Panc1 (cell line): ENCODE data around the gene ZNF248.

Source experiments
- TCF7L2 ChIP-seq: IDR thresholded peaks from 2 replicates; pipeline ENCODE4 v1.6.1; 2011; ENCODE audit warnings: mild to moderate bottlenecking, low read depth, low read length, inconsistent platforms
- TF ChIP-seq, protein P1 (sequence below): fragments of 450-650 bp; IDR thresholded peaks from 2 replicates; pipeline ENCODE4 v1.5.1; 2017; ENCODE audit warnings: mild to moderate bottlenecking
- TF ChIP-seq, protein P2 (sequence below), 2 experiments: IDR thresholded peaks; 2 replicates each; pipeline ENCODE4 v1.6.1; 2011 to 2012; ENCODE audit warnings: low read depth in 2 of 2, control low read depth in 1 of 2, low read length in 1 of 2, mild to moderate bottlenecking in 1 of 2, moderate library complexity in 1 of 2; ENCODE audit not compliant: insufficient read depth in 1 of 2

DNA sequence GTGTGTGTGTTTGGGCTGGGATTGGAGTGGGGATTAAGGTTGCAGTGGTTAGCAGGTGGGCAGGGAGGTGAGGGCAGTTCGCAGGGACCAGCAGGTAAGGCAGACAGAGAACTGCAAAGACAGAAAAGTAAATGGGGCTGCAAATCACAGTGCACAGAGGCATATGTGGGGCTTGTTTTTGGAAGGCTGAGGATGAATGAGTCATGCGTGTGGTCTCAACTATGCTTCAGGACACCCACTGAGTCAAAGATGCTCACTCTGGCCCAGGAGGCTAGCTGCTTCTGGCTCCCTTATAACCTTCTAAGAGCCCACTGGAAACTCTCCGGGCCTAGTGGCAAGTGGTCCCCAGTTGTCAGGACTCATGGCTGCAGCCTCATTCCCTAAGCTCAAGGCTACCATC, 118.2 kb downstream of the ZNF248 start:
- TF ChIP-seq, protein P1, sequence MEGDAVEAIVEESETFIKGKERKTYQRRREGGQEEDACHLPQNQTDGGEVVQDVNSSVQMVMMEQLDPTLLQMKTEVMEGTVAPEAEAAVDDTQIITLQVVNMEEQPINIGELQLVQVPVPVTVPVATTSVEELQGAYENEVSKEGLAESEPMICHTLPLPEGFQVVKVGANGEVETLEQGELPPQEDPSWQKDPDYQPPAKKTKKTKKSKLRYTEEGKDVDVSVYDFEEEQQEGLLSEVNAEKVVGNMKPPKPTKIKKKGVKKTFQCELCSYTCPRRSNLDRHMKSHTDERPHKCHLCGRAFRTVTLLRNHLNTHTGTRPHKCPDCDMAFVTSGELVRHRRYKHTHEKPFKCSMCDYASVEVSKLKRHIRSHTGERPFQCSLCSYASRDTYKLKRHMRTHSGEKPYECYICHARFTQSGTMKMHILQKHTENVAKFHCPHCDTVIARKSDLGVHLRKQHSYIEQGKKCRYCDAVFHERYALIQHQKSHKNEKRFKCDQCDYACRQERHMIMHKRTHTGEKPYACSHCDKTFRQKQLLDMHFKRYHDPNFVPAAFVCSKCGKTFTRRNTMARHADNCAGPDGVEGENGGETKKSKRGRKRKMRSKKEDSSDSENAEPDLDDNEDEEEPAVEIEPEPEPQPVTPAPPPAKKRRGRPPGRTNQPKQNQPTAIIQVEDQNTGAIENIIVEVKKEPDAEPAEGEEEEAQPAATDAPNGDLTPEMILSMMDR, result no peak
- TF ChIP-seq TCF7L2, result no peak
- TF ChIP-seq, protein P2, sequence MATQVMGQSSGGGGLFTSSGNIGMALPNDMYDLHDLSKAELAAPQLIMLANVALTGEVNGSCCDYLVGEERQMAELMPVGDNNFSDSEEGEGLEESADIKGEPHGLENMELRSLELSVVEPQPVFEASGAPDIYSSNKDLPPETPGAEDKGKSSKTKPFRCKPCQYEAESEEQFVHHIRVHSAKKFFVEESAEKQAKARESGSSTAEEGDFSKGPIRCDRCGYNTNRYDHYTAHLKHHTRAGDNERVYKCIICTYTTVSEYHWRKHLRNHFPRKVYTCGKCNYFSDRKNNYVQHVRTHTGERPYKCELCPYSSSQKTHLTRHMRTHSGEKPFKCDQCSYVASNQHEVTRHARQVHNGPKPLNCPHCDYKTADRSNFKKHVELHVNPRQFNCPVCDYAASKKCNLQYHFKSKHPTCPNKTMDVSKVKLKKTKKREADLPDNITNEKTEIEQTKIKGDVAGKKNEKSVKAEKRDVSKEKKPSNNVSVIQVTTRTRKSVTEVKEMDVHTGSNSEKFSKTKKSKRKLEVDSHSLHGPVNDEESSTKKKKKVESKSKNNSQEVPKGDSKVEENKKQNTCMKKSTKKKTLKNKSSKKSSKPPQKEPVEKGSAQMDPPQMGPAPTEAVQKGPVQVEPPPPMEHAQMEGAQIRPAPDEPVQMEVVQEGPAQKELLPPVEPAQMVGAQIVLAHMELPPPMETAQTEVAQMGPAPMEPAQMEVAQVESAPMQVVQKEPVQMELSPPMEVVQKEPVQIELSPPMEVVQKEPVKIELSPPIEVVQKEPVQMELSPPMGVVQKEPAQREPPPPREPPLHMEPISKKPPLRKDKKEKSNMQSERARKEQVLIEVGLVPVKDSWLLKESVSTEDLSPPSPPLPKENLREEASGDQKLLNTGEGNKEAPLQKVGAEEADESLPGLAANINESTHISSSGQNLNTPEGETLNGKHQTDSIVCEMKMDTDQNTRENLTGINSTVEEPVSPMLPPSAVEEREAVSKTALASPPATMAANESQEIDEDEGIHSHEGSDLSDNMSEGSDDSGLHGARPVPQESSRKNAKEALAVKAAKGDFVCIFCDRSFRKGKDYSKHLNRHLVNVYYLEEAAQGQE (IDR thresholded peaks at IDR 0.05; ENCODE audit: insufficient read depth in 1 of 2, low read depth in 2 of 2, low read length in 1 of 2), result no peak
